Calu3 (cell line): ENCODE results near the gene PHC2. TPM values are rescaled to one million over a fixed set of nuclear protein-coding genes. Genes with fewer than 3 reads are reported as not detected.

Source experiments
- BruUV-seq: library from RNA; stranded (reverse); fragments of 400-500 nt; replicated peaks from 2 replicates; lab custom pipeline; 2021; lab: Mats Ljungman, UMichigan
- CTCF ChIA-PET: fragments of 300-600 bp; sonication (Branson Sonifier 250); formaldehyde crosslinking; loops from one replicate; lab custom pipeline; 2022; ENCODE audit warnings: antibody characterized with exemption; lab: Charles Lee
- DNase-seq: peaks from one replicate; pipeline ENCODE4 v3.0.0; 2022
- H3K27ac Mint-ChIP-seq: one replicate; pipeline ENCODE4 v1.8.0; 2022; ENCODE audit warnings: mixed read lengths; ENCODE audit not compliant: unreplicated experiment
- H3K27me3 Mint-ChIP-seq: one replicate; pipeline ENCODE4 v1.8.0; 2022; ENCODE audit warnings: mixed read lengths; ENCODE audit not compliant: unreplicated experiment
- H3K36me3 Mint-ChIP-seq: one replicate; pipeline ENCODE4 v1.8.0; 2022; ENCODE audit warnings: mild to moderate bottlenecking, moderate library complexity, mixed read lengths; ENCODE audit not compliant: insufficient read depth, unreplicated experiment
- H3K4me1 Mint-ChIP-seq: one replicate; pipeline ENCODE4 v1.8.0; 2022; ENCODE audit warnings: mild to moderate bottlenecking, low read depth, mixed read lengths; ENCODE audit not compliant: unreplicated experiment
- H3K4me3 Mint-ChIP-seq: one replicate; pipeline ENCODE4 v1.8.0; 2022; ENCODE audit warnings: mild to moderate bottlenecking, low read depth, moderate library complexity, mixed read lengths; ENCODE audit not compliant: unreplicated experiment
- H3K9me3 Mint-ChIP-seq: one replicate; pipeline ENCODE4 v1.8.0; 2022; ENCODE audit warnings: low read depth, mixed read lengths; ENCODE audit not compliant: unreplicated experiment
- intact Hi-C: fragments of 100-400 bp; cut with micrococcal nuclease; formaldehyde crosslinking; loops from one replicate; pipeline ENCODE4 v1.10.0; 2022; ENCODE audit not compliant: unreplicated experiment
- total RNA-seq: library from RNA; stranded (reverse); gene quantifications from 2 replicates; pipeline ENCODE4 v1.2.3, GENCODE V29; 2022
- TF ChIP-seq, protein P1 (sequence below): fragments of 200-600 bp; IDR thresholded peaks from one replicate; pipeline ENCODE4 v1.8.0; 2022; ENCODE audit warnings: antibody characterized with exemption; ENCODE audit not compliant: unreplicated experiment

The PHC2 gene
- total RNA-seq, 1 experiment from 2014 or later, result 59.5 TPM

GRCh38 chr1:33335020-33335419 is 95.9 kb downstream of the PHC2 start:
- no peak for DNase-seq
- Mint-ChIP-seq H3K27ac (no peak overlapping the region), H3K36me3 (peaks cover 49% of the 10 kb centered on the region), H3K4me3 (no peak overlapping the region), H3K27me3 (no peaks in the 10 kb centered on the region), H3K4me1 (peaks cover 36% of the 10 kb centered on the region), H3K9me3 (no peaks in the 10 kb centered on the region)
- intact Hi-C loops, result no loop called here
- CTCF ChIA-PET, result no interaction called here
- BruUV-seq, result no TSS peak
- TF ChIP-seq, protein P1, sequence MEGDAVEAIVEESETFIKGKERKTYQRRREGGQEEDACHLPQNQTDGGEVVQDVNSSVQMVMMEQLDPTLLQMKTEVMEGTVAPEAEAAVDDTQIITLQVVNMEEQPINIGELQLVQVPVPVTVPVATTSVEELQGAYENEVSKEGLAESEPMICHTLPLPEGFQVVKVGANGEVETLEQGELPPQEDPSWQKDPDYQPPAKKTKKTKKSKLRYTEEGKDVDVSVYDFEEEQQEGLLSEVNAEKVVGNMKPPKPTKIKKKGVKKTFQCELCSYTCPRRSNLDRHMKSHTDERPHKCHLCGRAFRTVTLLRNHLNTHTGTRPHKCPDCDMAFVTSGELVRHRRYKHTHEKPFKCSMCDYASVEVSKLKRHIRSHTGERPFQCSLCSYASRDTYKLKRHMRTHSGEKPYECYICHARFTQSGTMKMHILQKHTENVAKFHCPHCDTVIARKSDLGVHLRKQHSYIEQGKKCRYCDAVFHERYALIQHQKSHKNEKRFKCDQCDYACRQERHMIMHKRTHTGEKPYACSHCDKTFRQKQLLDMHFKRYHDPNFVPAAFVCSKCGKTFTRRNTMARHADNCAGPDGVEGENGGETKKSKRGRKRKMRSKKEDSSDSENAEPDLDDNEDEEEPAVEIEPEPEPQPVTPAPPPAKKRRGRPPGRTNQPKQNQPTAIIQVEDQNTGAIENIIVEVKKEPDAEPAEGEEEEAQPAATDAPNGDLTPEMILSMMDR, result no peak

GRCh38 chr1:33334081-33334552 is 96.8 kb downstream of the PHC2 start:
- BruUV-seq, result no TSS peak
- CTCF ChIA-PET, result no interaction called here
- TF ChIP-seq, protein P1, result no peak
- H3K4me1 Mint-ChIP-seq, result peaks cover 29% of the 10 kb centered on the region
- intact Hi-C loops, result no loop called here
- H3K9me3 Mint-ChIP-seq, result no peaks in the 10 kb centered on the region
- no peak for DNase-seq
- H3K4me3 Mint-ChIP-seq, result no peak overlapping the region
- H3K27me3 Mint-ChIP-seq, result no peaks in the 10 kb centered on the region
- H3K36me3 Mint-ChIP-seq, result peaks cover 57% of the 10 kb centered on the region
- H3K27ac Mint-ChIP-seq, result no peak overlapping the region

GRCh38 chr1:33332881-33333280 is 98.0 kb downstream of the PHC2 start:
- CTCF ChIA-PET, result no interaction called here
- Mint-ChIP-seq H3K27ac (no peak overlapping the region), H3K4me1 (peaks cover 17% of the 10 kb centered on the region), H3K36me3 (peaks cover 63% of the 10 kb centered on the region), H3K9me3 (no peaks in the 10 kb centered on the region), H3K27me3 (no peaks in the 10 kb centered on the region), H3K4me3 (no peak overlapping the region)
- no TSS peak for BruUV-seq
- intact Hi-C loops, result no loop called here
- TF ChIP-seq, protein P1, result no peak
- DNase-seq, result no peak

GRCh38 chr1:33332357-33332789 is 98.5 kb downstream of the PHC2 start:
- intact Hi-C loops, result no loop called here
- CTCF ChIA-PET, result no interaction called here
- no peak for DNase-seq
- Mint-ChIP-seq H3K4me1 (peaks cover 12% of the 10 kb centered on the region), H3K27me3 (no peaks in the 10 kb centered on the region), H3K9me3 (no peaks in the 10 kb centered on the region), H3K27ac (no peak overlapping the region), H3K36me3 (peaks cover 67% of the 10 kb centered on the region), H3K4me3 (no peak overlapping the region)
- TF ChIP-seq, protein P1, result no peak
- BruUV-seq, result no TSS peak
